Mucosa of descending colon (tissue), 3 donors: Measurements from ENCODE around the gene PHLPP1. TPM values are rescaled to one million over a fixed set of nuclear protein-coding genes. Genes with fewer than 3 reads are reported as not detected.

Experiments used
- ATAC-seq: fragments of 200-7000 bp; cut with Tn5 transposase; one replicate; pipeline ENCODE4 v1.9.1; 2020; ENCODE audit warnings: mild to moderate bottlenecking, moderate library complexity
- DNase-seq, 3 donors: peaks; one replicate each; pipeline ENCODE4 v3.0.0-alpha.2; 2020
- H3K36me3 ChIP-seq: fragments of 200-600 bp; one replicate; pipeline ENCODE4 v1.8.0; 2021; ENCODE audit warnings: low read depth, mild to moderate bottlenecking
- H3K4me1 ChIP-seq: fragments of 200-600 bp; one replicate; pipeline ENCODE4 v1.8.0; 2021; ENCODE audit warnings: low read depth, mild to moderate bottlenecking
- H3K4me3 ChIP-seq: fragments of 200-600 bp; one replicate; pipeline ENCODE4 v1.8.0; 2021; ENCODE audit warnings: mild to moderate bottlenecking
- H3K9me3 ChIP-seq: fragments of 200-600 bp; one replicate; pipeline ENCODE4 v1.8.0; 2021; ENCODE audit warnings: mild to moderate bottlenecking
- intact Hi-C, 2 donors: fragments of 100-400 bp; cut with DNase I in 1 of 2; cut with micrococcal nuclease in 1 of 2; formaldehyde crosslinking; loops; one replicate each; pipeline versions ENCODE4 v1.11.0 to v1.11.1; 2022; cut with DNase I, micrococcal nuclease
- total RNA-seq, 3 donors: library from RNA; stranded (reverse); fragmentation: NEBNext Ultra II Directional in 2 of 3; extraction: Animal tissue kit (Norgen Biotek cat#: 25700) in 2 of 3; gene quantifications; one replicate each; pipeline versions ENCODE4 v1.2.1 to v1.2.4, GENCODE V29; 2021 to 2023
- TF ChIP-seq, protein P1 (sequence below): fragments of 200-600 bp; IDR thresholded peaks from one replicate; pipeline ENCODE4 v1.8.0; 2022; ENCODE audit warnings: antibody characterized with exemption, mild to moderate bottlenecking
- donor health status: DM: no; HTN: no; CAD: no; lungs with moderate emphysema.
- donor health status: DM: no; HTN: no; CAD: no.
- donor health status: DM: no; HTN: yes; CAD: no.

The PHLPP1 gene
- total RNA-seq, 3 donors from 2014 or later, result 17.9 to 28.9 (median 19.7) TPM

DNA sequence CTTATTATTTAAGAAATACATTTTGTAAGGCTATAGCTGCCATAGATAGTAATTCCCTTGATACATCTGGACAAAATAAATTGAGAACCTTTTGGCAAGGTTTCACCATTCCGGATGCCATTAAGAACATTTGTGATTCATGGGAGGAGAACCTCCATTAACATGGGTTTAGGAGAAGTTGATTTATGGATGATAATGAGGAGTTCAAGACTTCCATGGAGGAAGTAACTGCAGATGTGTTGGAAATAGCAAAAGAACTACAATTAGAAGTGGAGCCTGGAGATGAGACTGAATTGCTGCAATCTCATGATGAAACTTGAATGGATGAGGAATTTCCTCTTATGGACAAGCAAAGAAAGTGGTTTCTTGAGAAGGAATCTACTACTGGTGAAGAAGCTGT lies 17.3 kb downstream of the PHLPP1 start:
- ATAC-seq (no peak), DNase-seq (no peak)
- Histone ChIP-seq H3K4me3 (no peak overlapping the region), H3K36me3 (no peaks in the 10 kb centered on the region), H3K9me3 (no peaks in the 10 kb centered on the region), H3K4me1 (no peaks in the 10 kb centered on the region)
- TF ChIP-seq, protein P1, sequence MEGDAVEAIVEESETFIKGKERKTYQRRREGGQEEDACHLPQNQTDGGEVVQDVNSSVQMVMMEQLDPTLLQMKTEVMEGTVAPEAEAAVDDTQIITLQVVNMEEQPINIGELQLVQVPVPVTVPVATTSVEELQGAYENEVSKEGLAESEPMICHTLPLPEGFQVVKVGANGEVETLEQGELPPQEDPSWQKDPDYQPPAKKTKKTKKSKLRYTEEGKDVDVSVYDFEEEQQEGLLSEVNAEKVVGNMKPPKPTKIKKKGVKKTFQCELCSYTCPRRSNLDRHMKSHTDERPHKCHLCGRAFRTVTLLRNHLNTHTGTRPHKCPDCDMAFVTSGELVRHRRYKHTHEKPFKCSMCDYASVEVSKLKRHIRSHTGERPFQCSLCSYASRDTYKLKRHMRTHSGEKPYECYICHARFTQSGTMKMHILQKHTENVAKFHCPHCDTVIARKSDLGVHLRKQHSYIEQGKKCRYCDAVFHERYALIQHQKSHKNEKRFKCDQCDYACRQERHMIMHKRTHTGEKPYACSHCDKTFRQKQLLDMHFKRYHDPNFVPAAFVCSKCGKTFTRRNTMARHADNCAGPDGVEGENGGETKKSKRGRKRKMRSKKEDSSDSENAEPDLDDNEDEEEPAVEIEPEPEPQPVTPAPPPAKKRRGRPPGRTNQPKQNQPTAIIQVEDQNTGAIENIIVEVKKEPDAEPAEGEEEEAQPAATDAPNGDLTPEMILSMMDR, result no peak
- intact Hi-C loops, result no loop called here

DNA sequence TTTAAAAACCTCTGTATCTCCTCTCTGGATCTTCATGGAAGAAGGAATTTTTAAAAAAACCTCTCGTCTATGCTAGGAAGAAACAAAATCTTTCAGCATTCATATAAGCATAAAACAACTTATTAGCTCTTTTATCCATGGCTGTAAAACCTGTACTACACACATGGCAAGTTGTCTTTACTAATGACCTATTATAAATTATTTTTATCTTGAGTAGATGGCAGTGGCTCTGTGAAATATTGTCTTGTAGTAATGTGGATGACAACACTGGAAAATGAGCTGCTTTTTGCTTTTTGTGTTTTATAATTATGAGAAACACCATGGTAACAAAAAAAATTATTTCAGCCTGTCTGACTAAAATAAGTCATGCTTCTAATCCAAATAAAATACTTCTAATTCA lies 18.9 kb downstream of the PHLPP1 start:
- Histone ChIP-seq H3K36me3 (no peaks in the 10 kb centered on the region), H3K9me3 (no peaks in the 10 kb centered on the region), H3K4me1 (no peaks in the 10 kb centered on the region), H3K4me3 (no peak overlapping the region)
- ATAC-seq, result no peak
- no peak for DNase-seq
- intact Hi-C loops, result no loop called here
- TF ChIP-seq, protein P1, result no peak

DNA sequence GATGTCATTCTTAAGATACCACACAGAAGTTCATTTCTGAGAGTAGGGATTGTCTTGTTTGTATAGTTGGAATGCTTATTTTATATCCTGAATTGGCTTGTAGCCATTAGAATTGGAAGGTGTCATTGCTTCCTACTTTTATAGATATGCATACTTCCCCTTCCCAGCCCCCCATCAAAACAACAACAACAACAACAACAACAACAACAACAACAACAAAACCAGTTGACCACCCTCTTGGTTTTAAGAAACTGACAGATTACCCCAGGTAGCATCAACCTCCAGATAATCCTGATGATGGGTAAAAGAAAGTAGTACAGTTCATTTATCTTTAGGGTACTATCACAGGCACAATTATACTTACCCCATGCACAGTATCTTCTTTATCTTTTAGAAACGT lies 20.0 kb downstream of the PHLPP1 start:
- H3K4me1 ChIP-seq, result peaks cover under 1% of the 10 kb centered on the region
- no peak for ATAC-seq
- intact Hi-C loops, result no loop called here

DNA sequence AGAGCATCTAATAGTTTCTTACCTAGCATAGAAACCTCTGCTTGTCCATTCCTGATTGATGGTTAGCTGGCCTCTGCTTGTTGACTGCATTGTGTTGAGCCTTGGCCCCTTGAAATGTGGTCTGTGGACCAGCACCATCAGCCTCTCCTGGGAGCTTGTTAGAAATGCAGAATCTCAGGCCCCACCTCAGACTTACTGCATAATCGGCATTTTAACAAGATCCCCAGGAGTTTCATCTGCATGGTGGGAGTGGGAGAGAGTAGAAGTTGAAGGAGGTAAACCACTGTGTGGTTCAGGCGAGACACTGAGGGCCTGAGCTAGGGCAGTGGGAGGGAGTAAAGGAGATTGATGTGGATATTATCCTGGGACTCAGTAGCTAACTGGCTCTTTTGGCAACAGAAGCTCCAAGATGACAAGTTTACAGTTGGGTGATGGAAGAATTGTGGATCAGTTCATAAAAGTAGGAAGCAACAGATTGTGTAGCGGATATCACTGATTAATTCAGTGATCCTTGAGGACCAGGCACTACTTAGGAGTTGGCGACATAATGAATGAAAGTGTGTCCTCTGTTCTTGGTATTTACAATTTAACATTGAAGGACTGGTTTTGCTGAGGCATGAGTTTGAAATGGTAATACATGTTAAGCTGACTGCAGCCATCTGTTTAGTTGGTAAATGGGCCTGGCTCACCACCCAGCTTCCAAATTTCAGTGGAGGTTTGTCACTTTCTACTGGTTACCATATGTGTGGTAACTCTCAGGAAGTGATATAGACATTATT lies 20.9 kb downstream of the PHLPP1 start:
- no peak for DNase-seq
- no peak for ATAC-seq
- H3K4me1 ChIP-seq, result peaks cover 8% of the 10 kb centered on the region
- no peaks in the 10 kb centered on the region for H3K36me3 ChIP-seq
- TF ChIP-seq, protein P1, result no peak
- no peaks in the 10 kb centered on the region for H3K9me3 ChIP-seq
- no peak overlapping the region for H3K4me3 ChIP-seq
- intact Hi-C loops, result no loop called here

More for the DNA sequence above, 20.0 kb downstream of the PHLPP1 start:
- Histone ChIP-seq H3K9me3 (no peaks in the 10 kb centered on the region), H3K4me3 (no peak overlapping the region), H3K36me3 (no peaks in the 10 kb centered on the region)
- TF ChIP-seq, protein P1, result no peak
- DNase-seq, result no peak

DNA sequence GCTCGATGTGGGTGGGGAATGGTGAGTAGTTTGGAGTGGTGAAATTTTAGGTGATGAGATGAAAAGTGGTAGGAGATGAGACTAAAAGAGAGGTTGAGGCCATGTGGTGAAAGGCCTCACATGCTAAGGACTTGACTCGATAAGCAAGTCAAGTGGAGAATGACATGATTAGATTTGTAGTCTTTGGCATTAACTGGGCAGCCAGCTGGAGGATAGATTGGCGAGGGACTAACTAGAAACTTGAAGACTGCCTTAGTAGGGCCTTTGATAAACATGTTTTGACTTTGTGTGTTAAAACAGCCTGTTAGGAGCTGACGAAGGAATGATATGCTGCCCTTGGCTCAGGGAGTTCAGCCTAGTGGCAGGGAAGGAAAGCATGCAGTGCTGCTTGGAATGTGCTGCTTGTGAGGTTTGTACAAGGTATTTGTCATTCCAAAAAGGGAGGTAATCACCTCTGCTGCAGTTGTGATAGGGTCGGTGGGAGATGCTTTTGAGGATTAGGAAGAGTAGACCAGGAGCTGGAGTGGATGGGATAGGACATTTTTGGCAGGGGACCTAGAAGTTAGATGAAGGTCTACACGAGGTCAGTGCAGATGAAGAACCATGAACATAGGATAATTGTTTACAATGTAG lies 22.0 kb downstream of the PHLPP1 start:
- Histone ChIP-seq H3K4me3 (no peak overlapping the region), H3K9me3 (no peaks in the 10 kb centered on the region), H3K4me1 (peaks cover 8% of the 10 kb centered on the region), H3K36me3 (no peaks in the 10 kb centered on the region)
- ATAC-seq (no peak), DNase-seq (no peak)
- TF ChIP-seq, protein P1, result no peak
- intact Hi-C loops, result no loop called here
